Lung (tissue), 12 donors: ENCODE data around the gene MYOD1. TPM values are rescaled to one million over a fixed set of nuclear protein-coding genes. Genes with fewer than 3 reads are reported as not detected.
A peak's percentile ranks its signal among the peaks of the same experiment; 100 is the strongest.

Experiments used
- ATAC-seq: fragments of 200-7000 bp; cut with Tn5 transposase; one replicate; pipeline ENCODE4 v1.9.1; 2020; ENCODE audit warnings: moderate number of reproducible peaks; ENCODE audit not compliant: insufficient read depth, low FRiP score
- DNase-seq, 3 donors: peaks; one replicate each; pipeline ENCODE4 v3.0.0-alpha.2; 2013 to 2017
- H3K27ac ChIP-seq, 2 donors: one replicate each; pipeline ENCODE4 v1.5.1; 2013; ENCODE audit warnings: mild to moderate bottlenecking in 2 of 2, moderate library complexity in 2 of 2, control low read depth in 1 of 2, inconsistent platforms in 1 of 2, low read depth in 1 of 2, low read length in 1 of 2
- H3K27me3 ChIP-seq, 3 donors: one replicate each; pipeline ENCODE4 v1.5.1; 2013; ENCODE audit warnings: low read length in 2 of 3; ENCODE audit not compliant: control insufficient read depth in 3 of 3, insufficient read depth in 3 of 3
- H3K36me3 ChIP-seq, 4 donors: one replicate each; pipeline ENCODE4 v1.5.1; 2013; ENCODE audit warnings: low read length in 4 of 4, mild to moderate bottlenecking in 1 of 4, moderate library complexity in 1 of 4; ENCODE audit not compliant: control insufficient read depth in 4 of 4, insufficient read depth in 4 of 4
- H3K4me1 ChIP-seq, 5 donors: one replicate each; pipeline ENCODE4 v1.5.1; 2013; ENCODE audit warnings: low read length in 5 of 5, mild to moderate bottlenecking in 2 of 5, moderate library complexity in 1 of 5; ENCODE audit not compliant: control insufficient read depth in 5 of 5, insufficient read depth in 5 of 5
- H3K4me3 ChIP-seq: one replicate; pipeline ENCODE4 v1.5.1; 2013; ENCODE audit warnings: mild to moderate bottlenecking, control low read depth, moderate library complexity
- H3K9ac ChIP-seq, 2 donors: one replicate each; pipeline ENCODE4 v1.5.1; 2013; ENCODE audit warnings: low read length in 2 of 2, control low read depth in 1 of 2; ENCODE audit not compliant: insufficient read depth in 1 of 2
- H3K9me3 ChIP-seq, 4 donors: one replicate each; pipeline ENCODE4 v1.5.1; 2013; ENCODE audit warnings: low read length in 3 of 4, mild to moderate bottlenecking in 1 of 4, moderate library complexity in 1 of 4; ENCODE audit not compliant: control insufficient read depth in 4 of 4, insufficient read depth in 3 of 4
- WGBS, 2 donors: extraction: QIAGEN DNeasy Blood & Tissue Kit; methylation state at CpG; one replicate each; pipeline ENCODE4 v1.1.7; 2013; 5-methylcytosine and 5-hydroxymethylcytosine counted together
- polyA plus RNA-seq, 2 donors: library from polyadenylated mRNA; stranded (reverse); fragments of 200-250 nt; gene quantifications; one replicate each; pipeline ENCODE4 v1.2.1, GENCODE V29; 2013
- total RNA-seq, 2 donors: library from RNA; depleted of rRNA in 1 of 2; stranded (reverse); fragments of >200 nt in 1 of 2; gene quantifications; one replicate each; pipeline ENCODE4 v1.2.1, GENCODE V29; 2014 to 2021
- TF ChIP-seq, protein P1 (sequence below): IDR thresholded peaks from 2 replicates; pipeline ENCODE4 v1.5.1; 2012; ENCODE audit warnings: mild to moderate bottlenecking; ENCODE audit errors: control extremely low read depth, extremely low read depth
- donor health status: control.
- donor health status: control.
- donor health status: Bipolar disorder and iron deficiency.
- donor health status: healthy.
- donor health status: DM: yes; HTN: yes; CAD: no.

MYOD1 gene
- total and polyA plus RNA-seq, 4 donors: not detected

DNA sequence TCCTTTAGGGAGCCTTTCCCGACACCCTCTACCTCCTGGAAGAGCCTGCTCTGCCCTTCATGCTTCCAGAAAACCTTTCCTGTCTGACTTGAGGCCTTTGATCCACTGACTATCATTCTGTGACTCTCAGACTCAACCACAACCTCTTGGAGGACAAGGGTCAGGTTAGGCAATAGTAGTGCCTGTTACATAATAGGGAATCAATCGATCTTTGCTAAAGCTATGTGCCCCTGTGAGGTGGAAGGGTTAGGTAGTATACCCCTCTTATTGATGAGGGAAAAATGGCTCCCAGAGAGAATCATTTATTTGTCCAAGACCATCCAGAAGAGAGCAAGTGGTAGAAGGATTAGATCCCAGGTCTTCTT, 31.4 kb downstream of the MYOD1 start:
- Histone ChIP-seq H3K9ac (no peak overlapping the region), H3K4me3 (no peak overlapping the region), H3K9me3 (peaks cover 0 to 2% (median 0%) of the 10 kb centered on the region in 4 donors), H3K36me3 (no peaks in the 10 kb centered on the region), H3K4me1 (no peaks in the 10 kb centered on the region), H3K27ac (no peak overlapping the region), H3K27me3 (peaks cover 0 to 5% (median 0%) of the 10 kb centered on the region in 3 donors)
- 50 to 66% methylated on average over 2 of the region's 2 CpGs for whole genome bisulfite sequencing, 2 donors
- TF ChIP-seq, protein P1, sequence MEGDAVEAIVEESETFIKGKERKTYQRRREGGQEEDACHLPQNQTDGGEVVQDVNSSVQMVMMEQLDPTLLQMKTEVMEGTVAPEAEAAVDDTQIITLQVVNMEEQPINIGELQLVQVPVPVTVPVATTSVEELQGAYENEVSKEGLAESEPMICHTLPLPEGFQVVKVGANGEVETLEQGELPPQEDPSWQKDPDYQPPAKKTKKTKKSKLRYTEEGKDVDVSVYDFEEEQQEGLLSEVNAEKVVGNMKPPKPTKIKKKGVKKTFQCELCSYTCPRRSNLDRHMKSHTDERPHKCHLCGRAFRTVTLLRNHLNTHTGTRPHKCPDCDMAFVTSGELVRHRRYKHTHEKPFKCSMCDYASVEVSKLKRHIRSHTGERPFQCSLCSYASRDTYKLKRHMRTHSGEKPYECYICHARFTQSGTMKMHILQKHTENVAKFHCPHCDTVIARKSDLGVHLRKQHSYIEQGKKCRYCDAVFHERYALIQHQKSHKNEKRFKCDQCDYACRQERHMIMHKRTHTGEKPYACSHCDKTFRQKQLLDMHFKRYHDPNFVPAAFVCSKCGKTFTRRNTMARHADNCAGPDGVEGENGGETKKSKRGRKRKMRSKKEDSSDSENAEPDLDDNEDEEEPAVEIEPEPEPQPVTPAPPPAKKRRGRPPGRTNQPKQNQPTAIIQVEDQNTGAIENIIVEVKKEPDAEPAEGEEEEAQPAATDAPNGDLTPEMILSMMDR: no peak
- ATAC-seq: no peak
- DNase-seq: no peak

DNA sequence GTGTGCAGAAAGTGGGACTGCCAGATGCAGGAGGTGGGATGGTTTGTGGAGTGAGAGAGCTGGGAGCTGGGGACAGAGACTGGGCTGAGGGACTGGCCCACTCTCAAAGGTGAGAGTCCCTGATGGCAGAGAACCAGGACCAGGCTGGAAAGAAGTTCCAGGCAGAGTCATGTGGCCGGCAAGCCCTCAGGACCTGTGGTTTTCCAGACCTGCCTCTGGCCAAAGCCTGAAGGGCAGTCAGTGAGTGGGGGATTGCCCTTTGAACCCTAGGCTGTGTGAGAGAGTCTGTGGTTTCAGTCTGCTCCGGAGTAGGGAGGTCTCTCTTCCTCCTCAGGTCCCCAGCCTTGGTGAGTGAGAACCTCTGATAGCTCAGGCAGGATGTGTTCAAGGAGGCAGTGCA, 32.2 kb downstream of the MYOD1 start:
- WGBS, 2 donors: 64 to 65% methylated on average over 2 of the region's 2 CpGs
- H3K4me1 ChIP-seq: no peaks in the 10 kb centered on the region
- peaks cover 0 to 5% (median 0%) of the 10 kb centered on the region in 3 donors for H3K27me3 ChIP-seq
- no peak overlapping the region for H3K4me3 ChIP-seq
- DNase-seq (peak in 1 of 3 donors; percentile 12), ATAC-seq (no peak)
- TF ChIP-seq, protein P1: no peak
- H3K9me3 ChIP-seq: peaks cover 0 to 2% (median 0%) of the 10 kb centered on the region in 4 donors
- H3K9ac ChIP-seq: no peak overlapping the region
- H3K36me3 ChIP-seq: no peaks in the 10 kb centered on the region
- no peak overlapping the region for H3K27ac ChIP-seq

DNA sequence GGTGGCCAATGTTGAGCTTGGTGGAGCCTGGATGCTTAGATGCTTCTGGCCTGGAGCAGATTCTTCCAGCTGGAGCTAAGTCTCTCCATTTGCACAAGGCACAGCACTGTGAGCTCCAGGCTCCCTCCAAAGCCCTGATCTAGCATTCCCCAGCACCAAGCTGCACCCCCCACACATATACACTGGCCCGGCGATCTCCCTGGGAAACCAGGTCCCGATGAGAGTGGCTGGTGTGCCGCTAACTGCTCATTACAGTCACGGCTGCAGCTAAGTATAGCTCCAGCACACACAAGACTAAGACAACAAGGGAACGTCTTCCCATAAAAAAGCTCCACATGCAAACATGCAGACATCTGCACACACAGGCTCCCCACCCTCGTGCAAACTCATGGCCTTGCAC, 32.8 kb downstream of the MYOD1 start:
- WGBS, 2 donors: 65 to 75% methylated on average over 7 of the region's 7 CpGs
- no peak for DNase-seq

More for the DNA sequence above, 32.8 kb downstream of the MYOD1 start:
- Histone ChIP-seq H3K27ac (no peak overlapping the region), H3K9me3 (peaks cover 0 to 2% (median 0%) of the 10 kb centered on the region in 4 donors), H3K36me3 (no peaks in the 10 kb centered on the region), H3K4me3 (no peak overlapping the region), H3K9ac (no peak overlapping the region), H3K27me3 (peaks cover 0 to 5% (median 0%) of the 10 kb centered on the region in 3 donors), H3K4me1 (no peaks in the 10 kb centered on the region)
- TF ChIP-seq, protein P1: no peak
- ATAC-seq: no peak
